Activated naive CD8-positive, alpha-beta T cell treated with anti-CD3 and anti-CD28 coated beads, Interleukin-2, amount 10 ng/mL, durations not matched to agents 7 days and 5 days (primary cell): Measurements from ENCODE around the gene SULT1A3. TPM values are rescaled to one million over a fixed set of nuclear protein-coding genes. Genes with fewer than 3 reads are reported as not detected.
"Not testable (repeated sequence)": the region's sequence is repeated elsewhere in the genome, so short reads cannot be mapped to it uniquely, and the experiment has no call there.

Source experiments
- ATAC-seq: fragments of 150-1000 bp; cut with Tn5 transposase; one replicate; pipeline ENCODE4 v1.10.0; 2021; ENCODE audit warnings: low read depth, moderate library complexity
- POLR2A ChIA-PET: fragments of 350-600 bp; sonication (Branson Sonifier 250); formaldehyde crosslinking; loops from one replicate; lab custom pipeline; 2021; ENCODE audit warnings: antibody characterized with exemption; lab: Charles Lee
- DNase-seq: peaks from one replicate; pipeline ENCODE4 v3.0.0; 2021
- H3K27ac Mint-ChIP-seq: one replicate; pipeline ENCODE4 v1.8.0; 2022; ENCODE audit warnings: mild to moderate bottlenecking, mixed read lengths
- H3K27me3 Mint-ChIP-seq: one replicate; pipeline ENCODE4 v1.8.0; 2022; ENCODE audit warnings: mild to moderate bottlenecking, moderate library complexity, mixed read lengths
- H3K36me3 Mint-ChIP-seq: one replicate; pipeline ENCODE4 v1.8.0; 2021; ENCODE audit warnings: mild to moderate bottlenecking, mixed read lengths
- H3K4me1 Mint-ChIP-seq: one replicate; pipeline ENCODE4 v1.8.0; 2021; ENCODE audit warnings: mixed read lengths
- H3K4me3 Mint-ChIP-seq: one replicate; pipeline ENCODE4 v1.8.0; 2022; ENCODE audit warnings: mild to moderate bottlenecking, moderate library complexity, mixed read lengths
- H3K9me3 Mint-ChIP-seq: one replicate; pipeline ENCODE4 v1.8.0; 2021; ENCODE audit warnings: mixed read lengths
- total RNA-seq, 2 experiments: library from RNA; stranded (reverse); gene quantifications; one replicate each; pipeline ENCODE4 v1.2.3, GENCODE V29; 2021

Gene SULT1A3
- 10 to 100 TPM; 31.8 to 32.3 TPM for total RNA-seq

DNA sequence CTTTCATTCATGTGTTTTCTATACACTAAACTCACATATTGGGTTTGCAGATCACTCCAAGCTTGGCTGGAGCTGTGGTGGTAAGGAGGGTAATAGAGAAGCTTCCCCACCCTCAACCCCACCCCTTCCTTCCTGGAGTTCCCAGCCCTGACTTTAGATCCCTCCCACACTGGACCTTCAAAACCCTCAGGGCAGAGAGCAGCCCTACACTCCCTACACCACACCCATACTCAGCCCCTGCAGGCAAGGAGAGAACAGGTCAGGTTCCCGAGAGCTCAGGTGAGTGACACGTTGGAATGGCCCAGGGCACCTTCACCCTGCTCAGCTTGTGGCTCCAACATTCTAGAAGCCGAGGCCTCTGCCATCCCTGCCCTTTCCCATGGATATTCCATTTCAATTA is at the start of gene SULT1A3:
SULT1A3 (plus strand) TSS at position 207 of the 400 bp plus-strand sequence. CDS start 1,474 bp downstream, outside the sequence.
- DNase-seq, H3K36me3 Mint-ChIP-seq, H3K9me3 Mint-ChIP-seq, H3K27me3 Mint-ChIP-seq, ATAC-seq, H3K27ac Mint-ChIP-seq, POLR2A ChIA-PET, H3K4me1 Mint-ChIP-seq, H3K4me3 Mint-ChIP-seq: not testable (repeated sequence)

- DNase-seq (no peak), ATAC-seq (no peak)
- POLR2A ChIA-PET: interaction anchor here (0.7 kb wide), 1 partner anchor 359 kb away, joined by 3 read pairs; no protein-coding TSS in a partner anchor
- no peak overlapping the region for H3K4me3 Mint-ChIP-seq
- H3K27ac Mint-ChIP-seq: no peak overlapping the region
- H3K9me3 Mint-ChIP-seq: peaks cover 12% of the 10 kb centered on the region
- H3K36me3 Mint-ChIP-seq: peaks cover 9% of the 10 kb centered on the region
- peaks cover under 1% of the 10 kb centered on the region for H3K27me3 Mint-ChIP-seq
- peaks cover 2% of the 10 kb centered on the region for H3K4me1 Mint-ChIP-seq
Measured at GRCh38 chr16:30151091-30151490, 48.0 kb upstream of the SULT1A3 start.

DNA sequence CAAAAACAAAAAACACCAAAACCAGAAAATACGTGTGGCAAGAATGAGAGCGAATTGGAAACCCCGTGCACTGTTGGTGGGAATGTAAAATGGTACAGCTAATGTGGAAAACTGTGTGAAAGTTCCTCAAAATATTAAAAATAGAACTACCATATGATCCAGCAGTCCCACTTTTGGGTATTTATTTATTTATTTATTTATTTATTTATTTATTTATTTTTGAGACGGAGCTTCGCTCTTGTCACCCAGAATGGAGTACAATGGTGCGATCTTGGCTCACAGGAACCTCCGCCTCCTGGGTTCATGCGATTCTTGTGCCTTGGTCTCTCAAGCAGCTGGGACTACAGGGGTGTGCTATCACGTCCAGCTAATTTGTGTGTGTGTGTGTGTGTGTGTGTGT is 46.5 kb upstream of the SULT1A3 start:
- POLR2A ChIA-PET: interaction anchor here (0.9 kb wide), 1 partner anchor 12 kb away, joined by 3 read pairs; no protein-coding TSS in a partner anchor
- peaks cover 5% of the 10 kb centered on the region for H3K27me3 Mint-ChIP-seq
- peaks cover 2% of the 10 kb centered on the region for H3K4me1 Mint-ChIP-seq
- no peak for ATAC-seq
- DNase-seq: no peak
- no peak overlapping the region for H3K27ac Mint-ChIP-seq
- peaks cover 12% of the 10 kb centered on the region for H3K9me3 Mint-ChIP-seq
- H3K36me3 Mint-ChIP-seq: peaks cover 9% of the 10 kb centered on the region
- H3K4me3 Mint-ChIP-seq: no peak overlapping the region

- no peak overlapping the region for H3K27ac Mint-ChIP-seq
- POLR2A ChIA-PET: interaction anchor here (1.0 kb wide), 1 partner anchor 31 kb away, joined by 4 read pairs; no protein-coding TSS in a partner anchor
- peaks cover 4% of the 10 kb centered on the region for H3K36me3 Mint-ChIP-seq
- H3K9me3 Mint-ChIP-seq: peaks cover 5% of the 10 kb centered on the region
- DNase-seq (no peak), ATAC-seq (no peak)
- H3K4me3 Mint-ChIP-seq: no peak overlapping the region
- H3K4me1 Mint-ChIP-seq: no peaks in the 10 kb centered on the region
- H3K27me3 Mint-ChIP-seq: peaks cover 5% of the 10 kb centered on the region
Measured at GRCh38 chr16:30155188-30155587, 43.9 kb upstream of the SULT1A3 start.

GRCh38 chr16:30157214-30157613 is 41.8 kb upstream of the SULT1A3 start:
- no peak for ATAC-seq
- no peak for DNase-seq
- Mint-ChIP-seq H3K27ac (no peak overlapping the region), H3K36me3 (peaks cover 3% of the 10 kb centered on the region), H3K27me3 (peaks cover 5% of the 10 kb centered on the region), H3K4me3 (no peak overlapping the region), H3K4me1 (no peaks in the 10 kb centered on the region), H3K9me3 (peaks cover 2% of the 10 kb centered on the region)
- POLR2A ChIA-PET: interaction anchor here (2.1 kb wide), 1 partner anchor 26 kb away, joined by 7 read pairs; the partner anchor contains the start of gene CORO1A

- peak overlapping the region; percentile 3 for H3K27ac Mint-ChIP-seq
- ATAC-seq (no peak), DNase-seq (no peak)
- H3K9me3 Mint-ChIP-seq: peaks cover 1% of the 10 kb centered on the region
- H3K27me3 Mint-ChIP-seq: no peaks in the 10 kb centered on the region
- no peak overlapping the region for H3K4me3 Mint-ChIP-seq
- POLR2A ChIA-PET: interaction anchor here (5.6 kb wide), 1 partner anchor 21 kb away, joined by 45 read pairs; the partner anchor contains the start of gene CORO1A
- H3K36me3 Mint-ChIP-seq: peaks cover 2% of the 10 kb centered on the region
- H3K4me1 Mint-ChIP-seq: peaks cover 30% of the 10 kb centered on the region
Measured at GRCh38 chr16:30163538-30163937, 35.5 kb upstream of the SULT1A3 start.

GRCh38 chr16:30166202-30166902 is 32.7 kb upstream of the SULT1A3 start:
- Mint-ChIP-seq H3K4me3 (peak overlapping the region; percentile 68), H3K9me3 (peaks cover 1% of the 10 kb centered on the region), H3K27ac (peak overlapping the region; percentile 77), H3K4me1 (peaks cover 30% of the 10 kb centered on the region), H3K27me3 (no peaks in the 10 kb centered on the region), H3K36me3 (peaks cover 2% of the 10 kb centered on the region)
- POLR2A ChIA-PET: interaction anchor here (0.7 to 5.6 kb wide), 2 partner anchors 18 to 169 kb away, joined by 5 to 45 read pairs; partner anchors contain the start of gene CORO1A
- peak; percentile 37 for DNase-seq
- ATAC-seq: peak; percentile 88

DNA sequence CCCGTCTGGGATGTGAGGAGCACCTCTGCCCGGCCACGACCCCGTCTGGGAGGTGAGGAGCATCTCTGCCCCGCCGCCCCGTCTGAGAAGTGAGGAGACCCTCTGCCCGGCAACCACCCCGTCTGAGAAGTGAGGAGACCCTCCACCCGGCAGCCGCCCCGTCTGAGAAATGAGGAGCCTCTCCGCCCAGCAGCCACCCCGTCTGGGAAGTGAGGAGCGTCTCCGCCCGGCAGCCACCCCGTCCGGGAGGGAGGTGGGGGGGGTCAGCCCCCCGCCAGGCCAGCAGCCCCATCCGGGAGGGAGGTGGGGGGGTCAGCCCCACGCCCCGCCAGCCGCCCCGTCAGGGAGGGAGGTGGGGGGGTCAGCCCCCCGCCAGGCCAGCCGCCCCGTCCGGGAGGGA is 30.3 kb upstream of the SULT1A3 start:
- H3K36me3 Mint-ChIP-seq, H3K27me3 Mint-ChIP-seq, DNase-seq, H3K9me3 Mint-ChIP-seq, H3K4me3 Mint-ChIP-seq, H3K27ac Mint-ChIP-seq, ATAC-seq: not testable (repeated sequence)
- POLR2A ChIA-PET: interaction anchor here (5.6 kb wide), 1 partner anchor 16 kb away, joined by 45 read pairs; the partner anchor contains the start of gene CORO1A
- H3K4me1 Mint-ChIP-seq: peaks cover 25% of the 10 kb centered on the region

DNA sequence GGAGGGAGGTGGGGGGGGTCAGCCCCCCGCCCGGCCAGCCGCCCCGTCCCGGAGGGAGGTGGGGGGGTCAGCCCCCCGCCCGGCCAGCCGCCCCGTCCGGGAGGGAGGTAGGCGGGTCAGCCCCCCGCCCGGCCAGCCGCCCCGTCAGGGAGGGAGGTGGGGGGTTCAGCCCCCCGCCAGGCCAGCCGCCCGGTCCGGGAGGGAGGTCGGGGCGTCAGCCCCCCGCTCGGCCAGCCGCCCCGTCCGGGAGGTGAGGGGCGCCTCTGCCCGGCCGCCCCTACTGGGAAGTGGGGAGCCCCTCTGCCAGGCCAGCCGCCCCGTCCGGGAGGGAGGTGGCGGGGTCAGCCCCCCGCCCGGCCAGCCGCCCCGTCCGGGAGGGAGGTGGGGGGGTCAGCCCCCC is 29.6 kb upstream of the SULT1A3 start:
- H3K4me3 Mint-ChIP-seq, H3K27me3 Mint-ChIP-seq, ATAC-seq, H3K36me3 Mint-ChIP-seq, DNase-seq, H3K27ac Mint-ChIP-seq, H3K9me3 Mint-ChIP-seq, POLR2A ChIA-PET: not testable (repeated sequence)
- H3K4me1 Mint-ChIP-seq: peaks cover 24% of the 10 kb centered on the region

- H3K36me3 Mint-ChIP-seq, DNase-seq, POLR2A ChIA-PET, H3K4me3 Mint-ChIP-seq, H3K27ac Mint-ChIP-seq, H3K9me3 Mint-ChIP-seq, H3K27me3 Mint-ChIP-seq, ATAC-seq: not testable (repeated sequence)
- H3K4me1 Mint-ChIP-seq: peaks cover 18% of the 10 kb centered on the region
Measured at GRCh38 chr16:30170145-30170544, 28.9 kb upstream of the SULT1A3 start.

- Mint-ChIP-seq H3K27ac (no peak overlapping the region), H3K36me3 (no peaks in the 10 kb centered on the region), H3K9me3 (no peaks in the 10 kb centered on the region), H3K4me3 (no peak overlapping the region), H3K4me1 (no peaks in the 10 kb centered on the region), H3K27me3 (peaks cover 2% of the 10 kb centered on the region)
- no peak for DNase-seq
- ATAC-seq: no peak
- POLR2A ChIA-PET: interaction anchor here (0.6 to 0.7 kb wide), 3 partner anchors 8 to 120 kb away, joined by 3 to 4 read pairs (median 4); a partner anchor contains a TSS
Measured at GRCh38 chr16:30173054-30173453, 26.0 kb upstream of the SULT1A3 start.

GRCh38 chr16:30176876-30177275 is 22.2 kb upstream of the SULT1A3 start:
- not testable (repeated sequence) for DNase-seq, H3K27me3 Mint-ChIP-seq, H3K9me3 Mint-ChIP-seq, ATAC-seq, H3K36me3 Mint-ChIP-seq, H3K4me3 Mint-ChIP-seq, H3K27ac Mint-ChIP-seq, H3K4me1 Mint-ChIP-seq
- POLR2A ChIA-PET: interaction anchor here (0.7 to 1.5 kb wide), 3 partner anchors 9 to 422 kb away, joined by 5 to 9 read pairs (median 5); no protein-coding TSS in a partner anchor

GRCh38 chr16:30179195-30179594 is 19.9 kb upstream of the SULT1A3 start:
- DNase-seq (no peak), ATAC-seq (no peak)
- Mint-ChIP-seq H3K27ac (no peak overlapping the region), H3K4me1 (peaks cover 14% of the 10 kb centered on the region), H3K9me3 (no peaks in the 10 kb centered on the region), H3K36me3 (peaks cover 3% of the 10 kb centered on the region), H3K27me3 (peaks cover 2% of the 10 kb centered on the region), H3K4me3 (no peak overlapping the region)
- POLR2A ChIA-PET: interaction anchor here (1.0 kb wide), 1 partner anchor 114 kb away, joined by 4 read pairs; the partner anchor contains the start of gene ALDOA
